Measurements from ENCODE around the gene XAGE5. TPM values are rescaled to one million over a fixed set of nuclear protein-coding genes. Genes with fewer than 3 reads are reported as not detected.
"Not testable (repeated sequence)": the region's sequence is repeated elsewhere in the genome, so short reads cannot be mapped to it uniquely, and the experiment has no call there.

Gene XAGE5
- total RNA-seq (2014; rRNA removed; shearing (Covaris generic)) (not detected in 2 replicates), total RNA-seq (2022) (not detected in 2 replicates), Bru-seq, nascent RNA (not detected), BruChase-seq, experiment 1, labeled RNA remaining after a 6-hour chase (not detected), BruChase-seq, experiment 2, labeled RNA remaining after a 2-hour chase (not detected)
- long read RNA-seq = 0 reads

GRCh38 chrX:52811065-52811625, at the start of gene XAGE5:
XAGE5 (plus strand) TSS chrX:52811287; CDS start chrX:52812567, 1,280 bp downstream.
- CTCF ChIA-PET (ENCODE audit: unreplicated experiment) = no interaction called here
- Histone ChIP-seq H4K20me1 (ENCODE audit: insufficient read depth, low read length) (no peaks in the 10 kb centered on the region), H2AFZ (ENCODE audit: low read length) (no peak within 1 kb of the TSS), H3K9me3 (ENCODE audit: low read length) (no peaks in the 10 kb centered on the region), H3K4me3 (ENCODE audit: low read depth, low read length, poor library complexity, severe bottlenecking) (no peak within 1 kb of the TSS), H3K36me3 (ENCODE audit: insufficient read depth, low read length) (no peaks in the 10 kb centered on the region), H3K79me2 (ENCODE audit: insufficient read depth, low read depth, low read length) (no peaks in the 10 kb centered on the region), H3K27ac (ENCODE audit: low read depth, low read length, poor library complexity, severe bottlenecking) (no peak within 1 kb of the TSS), H3K4me2 (ENCODE audit: low read length) (no peak within 1 kb of the TSS), H3K9me2 (ENCODE audit: insufficient read depth, low read length) (no peaks in the 10 kb centered on the region), H3K4me1 (ENCODE audit: insufficient read depth, low read length, poor library complexity, severe bottlenecking) (no peaks in the 10 kb centered on the region)
- DNase-seq (ENCODE audit: low spot score) = no peak
- intact Hi-C loops (cut with micrococcal nuclease; ENCODE audit: unreplicated experiment) = no loop called here
- no TSS peak for BruUV-seq (replicated peaks)
- TF ChIP-seq EZH2phosphoT487 (IDR thresholded peaks at IDR 0.05; ENCODE audit: borderline replicate concordance, low read depth, low read length) = no peak
- no peak for TF ChIP-seq CTCF (conservative IDR thresholded peaks at IDR 0.05; ENCODE audit: low read length)
- POLR2A ChIA-PET = no interaction called here

GRCh38 chrX:52765983-52766382, 45.1 kb upstream of the XAGE5 start:
- H3K9me2 ChIP-seq (ENCODE audit: insufficient read depth, low read length); H3K27ac ChIP-seq (ENCODE audit: low read depth, low read length, poor library complexity, severe bottlenecking); H3K36me3 ChIP-seq (ENCODE audit: insufficient read depth, low read length); H2AFZ ChIP-seq (ENCODE audit: low read length); H3K9me3 ChIP-seq (ENCODE audit: low read length); H3K79me2 ChIP-seq (ENCODE audit: insufficient read depth, low read depth, low read length); BruUV-seq (replicated peaks); POLR2A ChIA-PET; H3K4me3 ChIP-seq (ENCODE audit: low read depth, low read length, poor library complexity, severe bottlenecking); DNase-seq (ENCODE audit: low spot score); H3K4me1 ChIP-seq (ENCODE audit: insufficient read depth, low read length, poor library complexity, severe bottlenecking); CTCF ChIA-PET (ENCODE audit: unreplicated experiment); H3K4me2 ChIP-seq (ENCODE audit: low read length); H4K20me1 ChIP-seq (ENCODE audit: insufficient read depth, low read length); intact Hi-C loops (cut with micrococcal nuclease; ENCODE audit: unreplicated experiment): not testable (repeated sequence)

- POLR2A ChIA-PET; BruUV-seq (replicated peaks); H3K4me1 ChIP-seq (ENCODE audit: insufficient read depth, low read length, poor library complexity, severe bottlenecking): not testable (repeated sequence)
These were observed 37.6 kb upstream of the XAGE5 start for GRCh38 chrX:52773504-52773903.

GRCh38 chrX:52797327-52797726, 13.8 kb upstream of the XAGE5 start, which contains the start of gene SPANXN5:
SPANXN5 (minus strand) TSS chrX:52797427; CDS start chrX:52797348, 79 bp downstream.
- H3K9me3 ChIP-seq (ENCODE audit: low read length); CTCF ChIA-PET (ENCODE audit: unreplicated experiment); H2AFZ ChIP-seq (ENCODE audit: low read length); H3K4me1 ChIP-seq (ENCODE audit: insufficient read depth, low read length, poor library complexity, severe bottlenecking); H3K27ac ChIP-seq (ENCODE audit: low read depth, low read length, poor library complexity, severe bottlenecking); DNase-seq (ENCODE audit: low spot score); intact Hi-C loops (cut with micrococcal nuclease; ENCODE audit: unreplicated experiment); POLR2A ChIA-PET; H4K20me1 ChIP-seq (ENCODE audit: insufficient read depth, low read length); H3K79me2 ChIP-seq (ENCODE audit: insufficient read depth, low read depth, low read length); H3K9me2 ChIP-seq (ENCODE audit: insufficient read depth, low read length); BruUV-seq (replicated peaks); H3K4me2 ChIP-seq (ENCODE audit: low read length); H3K4me3 ChIP-seq (ENCODE audit: low read depth, low read length, poor library complexity, severe bottlenecking); H3K36me3 ChIP-seq (ENCODE audit: insufficient read depth, low read length): not testable (repeated sequence)

More at GRCh38 chrX:52773504-52773903, 37.6 kb upstream of the XAGE5 start:
- H3K9me3 ChIP-seq (ENCODE audit: low read length); intact Hi-C loops (cut with micrococcal nuclease; ENCODE audit: unreplicated experiment); H3K4me2 ChIP-seq (ENCODE audit: low read length); H3K4me3 ChIP-seq (ENCODE audit: low read depth, low read length, poor library complexity, severe bottlenecking); CTCF ChIA-PET (ENCODE audit: unreplicated experiment); DNase-seq (ENCODE audit: low spot score); H3K79me2 ChIP-seq (ENCODE audit: insufficient read depth, low read depth, low read length); H3K27ac ChIP-seq (ENCODE audit: low read depth, low read length, poor library complexity, severe bottlenecking); H2AFZ ChIP-seq (ENCODE audit: low read length); H3K9me2 ChIP-seq (ENCODE audit: insufficient read depth, low read length); H4K20me1 ChIP-seq (ENCODE audit: insufficient read depth, low read length); H3K36me3 ChIP-seq (ENCODE audit: insufficient read depth, low read length): not testable (repeated sequence)

- H4K20me1 ChIP-seq (ENCODE audit: insufficient read depth, low read length); H3K79me2 ChIP-seq (ENCODE audit: insufficient read depth, low read depth, low read length); DNase-seq (ENCODE audit: low spot score); H3K9me2 ChIP-seq (ENCODE audit: insufficient read depth, low read length); H3K9me3 ChIP-seq (ENCODE audit: low read length); H3K27ac ChIP-seq (ENCODE audit: low read depth, low read length, poor library complexity, severe bottlenecking); BruUV-seq (replicated peaks); POLR2A ChIA-PET; H3K4me1 ChIP-seq (ENCODE audit: insufficient read depth, low read length, poor library complexity, severe bottlenecking); CTCF ChIA-PET (ENCODE audit: unreplicated experiment); H3K4me2 ChIP-seq (ENCODE audit: low read length); intact Hi-C loops (cut with micrococcal nuclease; ENCODE audit: unreplicated experiment); H3K4me3 ChIP-seq (ENCODE audit: low read depth, low read length, poor library complexity, severe bottlenecking); H2AFZ ChIP-seq (ENCODE audit: low read length); H3K36me3 ChIP-seq (ENCODE audit: insufficient read depth, low read length): not testable (repeated sequence)
These were observed 6.2 kb upstream of the XAGE5 start for GRCh38 chrX:52804876-52805275.
